ENCODE data around the gene ZNF175.

ZNF175 gene

GRCh38 chr19:51587264-51588191 lies 16.4 kb downstream of the ZNF175 start:
- no peak overlapping the region for H3K4me3 ChIP-seq (ENCODE audit: control insufficient read depth, low read depth, low read length)
- DNase-seq (ENCODE audit: low read depth) = no peak
- no peak for TF ChIP-seq CTCF (conservative IDR thresholded peaks at IDR 0.05; ENCODE audit: control insufficient read depth, insufficient read depth, low read depth, low read length)

- TF ChIP-seq CTCF (conservative IDR thresholded peaks at IDR 0.05; ENCODE audit: control insufficient read depth, insufficient read depth, low read depth, low read length) = no peak
- DNase-seq (ENCODE audit: low read depth) = no peak
- H3K4me3 ChIP-seq (ENCODE audit: control insufficient read depth, low read depth, low read length) = no peak overlapping the region
These were observed 18.4 kb downstream of the ZNF175 start for GRCh38 chr19:51589511-51589910.

GRCh38 chr19:51590441-51590840 lies 19.4 kb downstream of the ZNF175 start:
- no peak overlapping the region for H3K4me3 ChIP-seq (ENCODE audit: control insufficient read depth, low read depth, low read length)
- TF ChIP-seq CTCF (conservative IDR thresholded peaks at IDR 0.05; ENCODE audit: control insufficient read depth, insufficient read depth, low read depth, low read length) = no peak
- DNase-seq (ENCODE audit: low read depth) = no peak

- no peak for DNase-seq (ENCODE audit: low read depth)
- no peak for TF ChIP-seq CTCF (conservative IDR thresholded peaks at IDR 0.05; ENCODE audit: control insufficient read depth, insufficient read depth, low read depth, low read length)
- H3K4me3 ChIP-seq (ENCODE audit: control insufficient read depth, low read depth, low read length) = no peak overlapping the region
These were observed 21.4 kb downstream of the ZNF175 start for GRCh38 chr19:51592521-51592920.

- peak overlapping the region; percentile 72 for H3K4me3 ChIP-seq (ENCODE audit: control insufficient read depth, low read depth, low read length)
- no peak for DNase-seq (ENCODE audit: low read depth)
- no peak for TF ChIP-seq CTCF (conservative IDR thresholded peaks at IDR 0.05; ENCODE audit: control insufficient read depth, insufficient read depth, low read depth, low read length)
These were observed 22.2 kb downstream of the ZNF175 start for GRCh38 chr19:51593138-51593890.

GRCh38 chr19:51593969-51594773 lies 23.1 kb downstream of the ZNF175 start:
- peak overlapping the region; percentile 72 for H3K4me3 ChIP-seq (ENCODE audit: control insufficient read depth, low read depth, low read length)
- TF ChIP-seq CTCF (conservative IDR thresholded peaks at IDR 0.05; ENCODE audit: control insufficient read depth, insufficient read depth, low read depth, low read length) = no peak
- peak; percentile 96 for DNase-seq (ENCODE audit: low read depth)

All from fibroblast of mammary gland (primary cell).